CD4-positive, alpha-beta T cell treated with Interleukin-17A for 1 hour (primary cell): ENCODE data around the gene EDA.
A peak's percentile ranks its signal among the peaks of the same experiment; 100 is the strongest.

Experiments
- DNase-seq: peaks from one replicate; pipeline ENCODE4 v3.0.0-alpha.2; 2020

EDA gene

DNA sequence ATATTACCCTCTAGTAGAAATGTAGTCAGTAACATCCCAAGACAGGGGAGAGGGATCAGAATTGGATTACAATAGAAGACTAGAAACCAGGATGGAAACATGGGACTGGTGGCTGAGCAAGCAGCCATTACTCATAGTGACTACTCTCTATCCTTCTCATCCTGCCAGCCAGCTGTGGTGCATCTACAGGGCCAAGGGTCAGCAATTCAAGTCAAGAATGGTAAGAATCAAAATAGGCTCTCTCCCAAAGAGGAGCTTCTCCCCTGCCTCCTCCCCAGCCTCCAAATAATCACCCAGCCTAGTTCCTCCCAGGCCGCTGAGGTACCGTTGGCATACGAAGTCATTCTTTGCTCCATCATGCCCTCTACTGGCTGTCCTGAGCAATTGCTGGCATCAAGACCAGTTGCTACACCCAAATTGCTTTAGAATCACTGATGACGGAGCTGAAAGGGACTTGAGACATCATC is 414.4 kb downstream of the EDA start:
- peak; percentile 57 for DNase-seq

- no peak for DNase-seq
Observed at GRCh38 chrX:70032792-70033191, 416.9 kb downstream of the EDA start.

GRCh38 chrX:70033348-70034051 is 417.6 kb downstream of the EDA start:
- peak; percentile 9 for DNase-seq

- DNase-seq: no peak
Observed at GRCh38 chrX:70034646-70035045, 418.7 kb downstream of the EDA start.

DNA sequence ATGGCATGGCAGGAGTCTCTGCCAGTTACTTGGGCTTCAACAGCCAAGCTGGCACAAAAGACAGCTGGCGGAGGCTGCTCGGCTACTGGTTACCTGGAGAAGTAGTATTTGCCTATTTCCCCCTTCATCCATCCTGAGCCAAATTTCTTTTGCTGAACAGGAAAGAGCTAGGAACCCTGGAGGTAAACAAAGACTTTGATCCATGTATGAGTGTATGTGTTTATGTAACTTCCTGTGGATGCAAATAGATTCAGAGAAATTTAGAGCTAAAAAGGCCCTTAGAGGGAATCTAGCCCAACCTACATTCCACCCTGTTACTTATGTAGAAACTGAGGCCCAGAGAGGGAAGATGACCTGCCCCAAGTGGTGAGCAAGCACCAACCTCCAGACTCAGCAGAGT is 422.6 kb downstream of the EDA start:
- no peak for DNase-seq

DNA sequence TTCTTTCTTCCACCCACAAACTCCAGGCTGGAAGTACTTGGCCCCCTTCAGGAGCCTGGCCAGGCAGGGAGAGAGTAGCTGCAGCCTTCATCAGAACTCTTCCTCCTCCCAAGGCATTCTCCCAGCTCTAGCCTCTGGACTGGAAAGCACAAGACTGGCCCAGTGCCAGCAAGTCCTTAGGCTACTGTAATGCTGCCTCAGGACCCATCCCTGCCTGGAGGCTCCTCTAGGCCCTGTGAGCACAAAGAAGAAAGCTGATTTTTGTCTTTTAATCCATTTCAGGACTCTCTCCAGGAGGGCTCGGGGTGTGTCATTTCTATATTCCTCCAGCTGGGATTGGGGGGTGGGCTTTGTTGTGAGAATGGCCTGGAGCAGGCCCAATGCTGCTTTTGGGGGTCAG is 423.0 kb downstream of the EDA start:
- DNase-seq: no peak

DNA sequence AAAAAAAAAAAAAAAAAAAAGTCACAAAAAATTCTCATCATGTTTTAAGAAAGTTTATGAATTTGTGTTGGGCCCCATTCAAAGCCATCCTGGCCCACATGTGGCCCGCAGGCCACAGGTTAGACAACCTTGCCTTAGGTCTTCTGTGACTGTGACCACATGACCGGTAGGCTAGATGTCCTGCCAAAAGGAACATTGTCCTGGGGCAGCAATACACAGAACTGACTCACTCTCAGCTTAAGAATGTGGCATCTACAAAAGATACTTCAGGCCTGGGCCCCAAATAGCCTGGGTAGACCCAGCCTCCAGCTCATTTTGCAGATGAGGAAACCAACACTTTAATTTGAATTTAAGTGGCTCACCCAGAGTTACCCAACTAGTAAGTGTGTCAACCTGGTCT is 423.8 kb downstream of the EDA start:
- no peak for DNase-seq

DNA sequence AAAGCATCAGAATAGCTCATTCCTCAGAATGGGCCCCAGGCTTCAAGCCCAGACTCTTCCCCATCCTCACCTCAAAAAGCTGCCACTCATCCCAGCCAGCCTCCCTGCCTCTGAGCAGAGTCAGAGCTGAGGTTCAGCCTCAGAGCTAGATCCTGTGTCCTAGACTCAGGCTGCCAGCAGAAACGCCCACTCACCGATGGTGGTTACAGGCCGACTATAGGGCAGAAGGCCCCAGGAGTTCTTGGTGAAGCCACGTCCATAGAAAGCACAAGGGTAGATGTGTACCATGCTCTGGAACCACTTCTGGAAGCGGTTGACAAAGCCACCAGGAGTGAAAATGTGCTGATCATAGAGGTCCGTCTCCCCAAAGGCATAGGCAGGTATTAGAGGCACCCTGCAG is 426.1 kb downstream of the EDA start:
- no peak for DNase-seq

- DNase-seq: no peak
Observed at GRCh38 chrX:70042399-70043371, 426.8 kb downstream of the EDA start.

- DNase-seq: no peak
Observed at GRCh38 chrX:70043685-70044084, 427.8 kb downstream of the EDA start.

DNA sequence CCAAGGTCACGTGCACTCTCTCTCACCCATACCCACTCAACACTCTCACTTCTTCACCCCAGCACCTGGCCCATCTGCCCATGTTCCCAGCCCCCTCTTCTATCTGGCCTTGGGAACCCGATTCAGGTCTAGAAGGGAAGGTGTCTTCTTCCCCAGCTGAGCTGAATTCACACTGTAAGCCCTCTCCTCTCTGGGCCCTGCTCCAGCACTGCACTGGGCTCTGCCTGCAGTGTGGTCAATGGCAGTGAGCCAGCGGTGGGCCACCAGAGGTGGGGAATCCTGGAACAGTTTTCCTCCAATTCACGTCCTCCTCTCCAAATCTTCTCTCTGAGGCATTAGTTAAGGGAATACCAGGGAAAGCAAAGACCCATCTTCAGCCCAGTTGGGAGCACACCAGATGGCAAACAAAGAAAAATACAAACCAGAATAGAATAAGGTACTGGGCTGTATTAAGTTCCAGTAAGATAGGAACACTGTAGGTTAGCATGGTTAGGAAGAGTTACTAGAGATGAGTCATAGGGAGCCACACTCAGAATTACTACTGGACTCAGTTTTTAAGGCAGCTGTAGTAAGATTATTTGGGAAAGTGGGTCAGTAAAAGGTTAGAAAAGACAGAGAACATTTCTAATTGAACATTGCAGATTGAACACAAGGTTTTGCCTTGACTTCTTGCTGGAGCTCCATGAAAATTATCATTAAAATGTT is 428.8 kb downstream of the EDA start:
- DNase-seq: no peak

DNA sequence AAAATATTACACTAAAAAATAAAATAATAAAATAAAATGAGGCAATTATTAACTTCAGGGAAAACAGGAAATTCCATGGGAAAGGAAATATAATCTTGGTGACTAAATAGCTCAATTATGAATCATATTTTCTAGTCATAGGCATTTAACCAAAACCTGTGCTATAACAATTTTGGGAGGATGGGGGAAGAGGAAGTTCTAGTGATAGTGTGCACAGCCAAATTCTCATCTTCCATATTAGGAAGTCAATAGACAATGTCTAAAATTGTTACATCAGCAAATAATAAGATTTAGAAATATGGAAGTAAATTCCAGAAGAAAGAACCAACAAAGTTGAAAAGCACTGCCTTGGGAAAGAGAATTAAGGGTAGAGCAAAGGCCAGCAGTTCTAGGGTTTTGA is 431.1 kb downstream of the EDA start:
- DNase-seq: no peak

DNA sequence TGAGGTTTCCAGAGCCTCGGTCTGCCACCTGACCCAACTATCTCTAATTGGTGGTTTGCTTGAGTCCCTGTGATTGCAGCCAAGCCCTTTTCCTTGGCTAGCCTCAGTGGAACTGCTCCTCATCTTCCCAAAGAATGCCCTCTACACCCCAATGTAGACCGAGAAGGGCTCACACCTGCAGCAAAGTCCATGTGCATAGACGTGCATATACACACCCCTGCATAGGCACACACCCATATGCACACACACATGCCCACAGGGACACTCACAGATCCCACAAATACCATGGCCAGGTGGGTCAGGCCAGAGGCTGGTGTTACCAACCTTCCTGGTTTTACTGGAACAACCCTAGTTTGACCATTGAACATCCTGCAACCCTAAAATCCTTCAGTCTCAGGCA is 433.5 kb downstream of the EDA start:
- no peak for DNase-seq

DNA sequence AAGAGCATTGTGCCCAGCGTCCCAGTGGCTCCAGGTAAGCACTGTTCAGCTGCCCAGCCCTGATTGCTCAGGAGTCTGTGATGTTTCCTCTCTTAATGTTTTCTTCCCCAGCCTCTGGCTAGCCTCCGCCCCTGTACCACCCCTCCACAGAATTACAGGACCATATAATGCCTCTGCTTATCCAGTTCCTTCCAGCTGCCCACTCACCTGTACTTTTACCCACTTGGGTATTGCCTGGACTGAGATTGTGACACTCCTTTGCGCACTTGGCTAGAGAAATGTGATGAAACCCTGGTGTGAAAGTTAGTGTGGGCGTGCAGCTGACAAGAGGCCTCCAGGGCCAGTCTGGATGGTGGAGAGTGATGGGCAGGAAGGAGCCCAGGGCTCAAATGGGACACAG is 434.0 kb downstream of the EDA start, which contains the start of gene AWAT2:
Gene AWAT2, minus strand, starts transcription at position 14 of the 400 bp plus-strand sequence. Its CDS starts 6 bp downstream, at position 8.
- no peak for DNase-seq

DNA sequence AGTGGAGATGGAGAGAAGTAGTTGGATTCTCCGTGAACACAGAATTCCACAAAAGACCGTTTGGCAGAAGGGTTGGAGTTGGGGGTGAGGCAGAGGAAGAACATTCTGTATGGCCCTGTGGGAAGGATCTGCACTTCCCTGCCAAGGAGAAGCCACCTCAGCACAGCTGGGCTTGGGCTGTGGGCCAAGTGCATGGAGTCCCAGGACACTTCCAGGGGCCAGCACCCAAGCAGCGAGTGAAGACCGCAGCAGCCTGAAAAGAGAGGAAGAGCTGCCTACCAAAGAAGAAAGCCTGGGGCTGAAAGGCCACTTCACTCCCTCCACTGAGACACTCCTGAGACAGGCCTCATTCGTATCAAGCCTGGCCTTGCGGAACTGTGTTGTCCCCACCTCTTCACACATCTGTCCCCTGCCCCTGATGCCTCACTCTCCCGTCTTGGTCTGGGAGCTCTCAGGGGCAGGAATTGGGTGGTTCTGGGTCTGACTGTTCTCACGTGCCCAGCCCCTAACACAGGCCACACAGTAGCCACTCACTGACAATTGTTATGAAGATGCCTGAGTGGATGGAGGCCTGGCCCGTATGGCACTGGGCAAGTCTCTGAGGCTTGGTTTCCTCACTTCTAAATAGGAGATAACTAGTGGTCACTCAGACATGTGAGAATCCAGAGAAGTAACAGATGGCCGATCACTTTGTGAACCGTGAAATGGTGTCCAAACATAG is 437.1 kb downstream of the EDA start:
- DNase-seq: no peak

DNA sequence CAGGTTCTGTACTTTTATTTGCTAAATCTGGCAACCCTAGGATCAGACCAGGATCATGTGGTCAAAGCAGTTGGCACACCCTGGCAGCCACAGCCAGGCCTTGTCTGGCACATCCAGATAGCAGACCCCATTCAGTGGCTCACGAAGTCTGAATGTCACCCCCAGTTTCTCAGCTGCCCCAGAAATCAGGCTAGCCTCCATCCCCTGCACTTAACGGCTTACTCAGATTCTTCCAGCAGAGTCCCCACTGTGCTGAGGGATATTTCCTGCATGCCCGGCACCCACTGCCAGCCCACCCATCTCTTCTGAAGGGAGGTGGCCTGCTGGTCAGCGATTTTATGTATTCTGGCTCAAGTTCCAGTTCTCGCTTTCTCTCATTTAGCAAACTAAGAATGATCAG is 438.5 kb downstream of the EDA start:
- DNase-seq: no peak

DNA sequence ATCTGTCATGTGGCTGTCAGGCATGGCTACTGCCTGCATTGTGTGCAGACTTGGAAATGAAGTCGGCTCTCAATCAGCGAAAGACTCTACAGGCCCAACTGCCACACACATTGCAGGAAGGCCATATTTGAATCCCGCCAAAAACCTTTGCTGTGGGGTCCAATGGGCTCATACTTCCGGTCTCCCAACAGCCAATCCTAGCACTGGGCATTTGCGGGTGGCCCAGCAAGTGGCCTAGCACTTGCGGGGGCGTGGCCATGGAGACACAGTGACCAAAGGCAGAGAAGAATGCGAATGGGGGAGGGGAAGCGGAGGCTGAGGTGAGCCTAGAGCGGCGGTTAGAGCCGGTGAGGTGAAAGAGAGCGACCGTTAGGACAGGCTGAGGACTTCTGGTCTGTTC is 446.2 kb downstream of the EDA start, which contains the start of gene OTUD6A:
Gene OTUD6A, plus strand, starts transcription at position 382 of the 400 bp plus-strand sequence. CDS start 68 bp downstream, outside the sequence.
- DNase-seq: no peak

DNA sequence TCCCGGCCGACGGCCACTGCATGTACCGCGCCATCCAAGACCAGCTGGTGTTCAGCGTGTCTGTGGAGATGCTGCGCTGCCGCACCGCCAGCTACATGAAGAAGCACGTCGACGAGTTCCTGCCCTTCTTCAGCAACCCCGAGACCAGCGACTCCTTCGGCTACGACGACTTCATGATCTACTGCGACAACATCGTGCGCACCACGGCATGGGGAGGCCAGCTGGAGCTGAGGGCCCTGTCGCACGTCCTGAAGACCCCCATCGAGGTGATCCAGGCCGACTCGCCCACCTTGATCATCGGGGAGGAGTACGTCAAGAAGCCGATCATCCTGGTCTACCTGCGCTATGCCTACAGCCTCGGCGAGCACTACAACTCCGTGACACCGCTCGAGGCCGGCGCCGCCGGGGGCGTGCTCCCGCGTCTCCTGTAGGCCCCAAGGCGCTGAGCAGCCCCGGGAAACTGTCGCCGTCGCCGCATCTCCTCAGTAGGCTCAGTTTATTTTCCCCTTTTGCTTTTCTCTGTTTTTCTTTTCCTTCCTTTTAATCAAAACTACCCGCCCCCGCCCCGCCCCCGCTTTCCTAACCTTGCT is 447.1 kb downstream of the EDA start:
- DNase-seq: no peak

DNA sequence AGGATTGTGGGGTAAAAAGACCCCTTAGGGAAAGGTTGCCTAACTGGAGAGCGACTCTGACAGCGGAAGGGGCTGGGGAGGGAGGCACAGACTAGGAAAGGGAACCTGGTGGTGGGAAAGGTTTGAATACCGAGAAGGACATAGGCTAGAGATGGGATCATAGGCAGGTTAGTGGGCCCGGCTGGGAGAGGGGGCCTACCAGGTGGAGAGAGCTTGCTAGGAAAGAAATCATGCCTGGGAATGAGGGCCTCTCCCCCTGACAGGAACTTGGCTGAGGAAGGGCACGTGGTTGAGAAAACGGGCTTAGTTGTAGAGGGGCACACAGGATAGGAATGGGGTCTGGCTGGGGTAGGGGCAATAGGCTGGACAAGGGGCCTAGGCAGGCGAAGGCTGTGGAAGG is 450.7 kb downstream of the EDA start:
- DNase-seq: no peak

DNA sequence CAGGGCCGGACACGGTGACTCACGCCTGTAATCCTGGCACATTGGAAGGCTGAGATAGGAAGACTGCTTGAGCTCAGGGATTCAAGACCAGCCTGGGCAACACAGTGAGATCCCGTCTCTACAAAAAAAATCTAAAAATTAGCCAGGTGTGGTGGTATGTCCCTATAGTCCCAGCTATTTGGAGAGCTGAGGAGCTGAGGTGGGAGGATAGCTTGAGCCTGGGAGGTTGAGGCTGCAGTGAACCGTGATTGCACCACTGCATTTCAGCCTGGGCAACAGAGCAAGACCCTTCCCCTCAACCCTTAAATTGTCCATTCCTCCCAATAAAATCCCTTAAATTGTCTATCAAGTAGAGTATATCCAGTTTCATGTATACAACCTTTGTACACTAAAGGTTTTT is 463.4 kb downstream of the EDA start:
- DNase-seq: no peak

DNA sequence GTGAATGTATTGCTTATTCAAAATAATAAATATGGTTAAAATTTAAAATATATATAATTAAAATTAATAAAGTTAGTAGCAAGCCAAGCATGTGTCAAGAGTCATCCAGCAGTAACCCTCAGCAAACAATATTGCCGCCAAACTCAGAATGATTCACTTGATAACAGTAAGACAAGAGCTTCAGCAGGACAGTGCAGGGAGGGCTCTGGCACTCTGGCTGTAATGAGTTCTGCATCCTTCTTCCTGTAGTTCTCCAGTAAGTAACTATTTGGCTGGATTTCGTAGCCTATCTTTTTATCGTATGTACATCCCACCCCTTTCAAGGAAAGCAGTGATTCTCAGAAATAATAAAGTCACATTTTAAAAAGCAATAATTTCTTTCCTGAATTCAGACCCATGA is 464.0 kb downstream of the EDA start:
- DNase-seq: no peak

GRCh38 chrX:70082723-70083122 is 466.8 kb downstream of the EDA start:
- DNase-seq: no peak
